ENCODE measurements around the gene ANKRD13B.
A peak's percentile ranks its signal among the peaks of the same experiment; 100 is the strongest.

- TF ChIP-seq CTCF (IDR thresholded peaks at IDR 0.05) (peak; percentile 59 to 92 (median 86)), POLR2A (IDR thresholded peaks at IDR 0.05) (no peak)
Observed at GRCh38 chr17:29613352-29613837, 20.5 kb downstream of the ANKRD13B start.
